Motor neuron (in vitro differentiated cells): Measurements from ENCODE around the gene TMEM138. TPM values are rescaled to one million over a fixed set of nuclear protein-coding genes. Genes with fewer than 3 reads are reported as not detected.

Source experiments
- ATAC-seq, 8 experiments: fragments of 200-7000 bp; cut with Tn5 transposase; replicated peaks in 6 of 8; 2 replicates each; pipeline ENCODE4 v1.8.0; 2021; ENCODE audit warnings: mild to moderate bottlenecking in 8 of 8, moderate library complexity in 8 of 8
- H3K27ac ChIP-seq, 2 donors: fragments of 250-450 bp; sonication (Bioruptor Pico); 2 replicates each; pipeline ENCODE4 v1.9.0; 2021; ENCODE audit warnings: antibody characterized with exemption in 2 of 2, mild to moderate bottlenecking in 2 of 2, moderate library complexity in 1 of 2
- H3K4me1 ChIP-seq, 2 donors: fragments of 250-450 bp; sonication (Bioruptor Pico); replicated peaks in 1 of 2; 2 replicates each; pipeline ENCODE4 v1.6.1; 2021; ENCODE audit warnings: antibody characterized with exemption in 2 of 2, mild to moderate bottlenecking in 2 of 2, moderate library complexity in 1 of 2
- H3K4me3 ChIP-seq, 5 donors: fragments of 250-450 bp; sonication (Bioruptor Pico); 2 replicates each; pipeline ENCODE4 v1.9.0; 2021; ENCODE audit warnings: antibody characterized with exemption in 5 of 5, mild to moderate bottlenecking in 5 of 5, moderate library complexity in 4 of 5
- WGBS, 10 experiments: fragments of 450-650 bp; shearing (Covaris generic); methylation state at CpG; one replicate each; pipeline ENCODE4 v1.0.0; 2022; 5-methylcytosine and 5-hydroxymethylcytosine counted together
- in situ Hi-C, 9 experiments: fragments of 400-800 bp; cut with MboI; loops; one replicate each; pipeline ENCODE4 v1.15.0; 2021; ENCODE audit warnings: low sequenced_read_pairs in 9 of 9, low pct_unique_long_range_greater_than_20kb in 2 of 9; ENCODE audit not compliant: unreplicated experiment in 9 of 9
- total RNA-seq, 8 experiments: library from RNA; unstranded; fragments of 300-600 nt; gene quantifications; 2 replicates each; pipeline versions ENCODE4 v1.2.3 to v1.2.4, GENCODE V29; 2022

TMEM138 gene
- total RNA-seq, 8 experiments from 2014 or later, result 22.6 to 61.6 (median 39.0) TPM

GRCh38 chr11:61357233-61357893 is 4.8 kb upstream of the TMEM138 start:
- in situ Hi-C loops, result no loop called here
- peaks cover 11 to 12% of the 10 kb centered on the region in 2 donors for H3K4me1 ChIP-seq
- no peak for ATAC-seq
- H3K27ac ChIP-seq, result no peak overlapping the region
- WGBS, 10 experiments, result 85 to 100% (median 91%) methylated on average over 1 to 7 of the region's 9 CpGs; no CpG with 5 or more reads in 2 of the 10 experiments
- H3K4me3 ChIP-seq, result no peak overlapping the region

GRCh38 chr11:61357894-61358239 is 4.3 kb upstream of the TMEM138 start:
- in situ Hi-C loops, result no loop called here
- Histone ChIP-seq H3K4me1 (peaks cover 11 to 12% of the 10 kb centered on the region in 2 donors), H3K27ac (no peak overlapping the region), H3K4me3 (no peak overlapping the region)
- ATAC-seq, result no peak
- 80 to 100% (median 95%) methylated on average over 1 to 6 of the region's 6 CpGs; no CpG with 5 or more reads in 2 of the 10 experiments for WGBS, 10 experiments

DNA sequence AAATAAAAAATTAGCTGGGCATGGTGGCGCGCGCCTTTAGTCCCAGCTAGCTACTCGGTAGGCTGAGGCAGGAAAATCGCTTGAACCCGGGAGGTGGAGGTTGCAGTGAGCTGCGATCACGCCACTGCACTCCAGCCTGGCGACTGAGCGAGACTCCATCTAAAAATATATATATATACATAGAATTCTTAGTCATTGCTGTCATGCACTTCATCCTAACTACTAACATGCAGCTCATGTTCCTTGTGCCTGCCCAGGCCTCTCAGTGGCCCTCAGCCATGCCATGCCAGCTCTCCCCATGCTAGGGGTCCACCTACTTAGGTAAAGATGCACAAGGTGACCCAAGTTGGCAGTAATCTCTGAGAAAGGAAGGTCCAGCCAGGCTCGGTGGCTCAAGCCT is 3.6 kb upstream of the TMEM138 start:
- WGBS, 10 experiments, result 60 to 100% (median 92%) methylated on average over 1 to 7 of the region's 11 CpGs; no CpG with 5 or more reads in 5 of the 10 experiments
- no peak for ATAC-seq
- in situ Hi-C loops, result no loop called here

GRCh38 chr11:61359516-61359915 is 2.7 kb upstream of the TMEM138 start:
- Histone ChIP-seq H3K4me3 (no peak overlapping the region), H3K27ac (no peak overlapping the region), H3K4me1 (peaks cover 14 to 18% of the 10 kb centered on the region in 2 donors)
- no peak for ATAC-seq
- in situ Hi-C loops, result no loop called here
- WGBS, 10 experiments, result 50 to 100% (median 92%) methylated on average over 1 to 5 of the region's 6 CpGs; no CpG with 5 or more reads in 3 of the 10 experiments

More for the DNA sequence above, 3.6 kb upstream of the TMEM138 start:
- Histone ChIP-seq H3K4me1 (peaks cover 13 to 18% of the 10 kb centered on the region in 2 donors), H3K4me3 (no peak overlapping the region), H3K27ac (no peak overlapping the region)

GRCh38 chr11:61361237-61361740 is 885 bp upstream of the TMEM138 start:
- Histone ChIP-seq H3K4me1 (peaks cover 14 to 18% of the 10 kb centered on the region in 2 donors), H3K4me3 (peak overlapping the region; percentile 52 to 94 (median 78)), H3K27ac (peak overlapping the region; percentile 100)
- no peak for ATAC-seq
- 0 to 20% (median 0%) methylated on average over 1 to 6 of the region's 22 CpGs; no CpG with 5 or more reads in 2 of the 10 experiments for WGBS, 10 experiments
- in situ Hi-C loops, result no loop called here

DNA sequence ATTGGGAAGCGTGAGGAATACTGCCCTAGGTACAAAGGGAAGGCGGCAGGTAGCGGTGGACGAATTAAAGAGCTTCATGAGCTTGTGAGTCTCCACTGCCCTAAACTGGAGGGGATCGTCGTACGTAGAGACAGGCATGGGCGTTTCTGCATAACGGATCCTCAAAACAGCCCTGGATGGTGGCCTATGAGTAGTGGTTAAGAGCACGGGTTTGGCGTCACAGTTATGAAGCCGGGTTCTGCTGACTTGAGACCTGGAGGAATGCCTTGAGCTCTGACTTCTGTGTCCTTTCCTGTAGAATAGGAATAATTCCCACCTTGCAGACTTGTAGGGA is 335 bp downstream of the TMEM138 start:
- peak overlapping the region; percentile 52 to 94 (median 78) for H3K4me3 ChIP-seq
- peaks cover 14 to 18% of the 10 kb centered on the region in 2 donors for H3K4me1 ChIP-seq
- ATAC-seq, result peak; percentile 0 to 63 (median 5)
- WGBS, 10 experiments, result 0 to 3% (median 0%) methylated on average over 3 to 10 of the region's 12 CpGs; no CpG with 5 or more reads in 4 of the 10 experiments
- in situ Hi-C loops, result no loop called here
- H3K27ac ChIP-seq, result peak overlapping the region; percentile 100

DNA sequence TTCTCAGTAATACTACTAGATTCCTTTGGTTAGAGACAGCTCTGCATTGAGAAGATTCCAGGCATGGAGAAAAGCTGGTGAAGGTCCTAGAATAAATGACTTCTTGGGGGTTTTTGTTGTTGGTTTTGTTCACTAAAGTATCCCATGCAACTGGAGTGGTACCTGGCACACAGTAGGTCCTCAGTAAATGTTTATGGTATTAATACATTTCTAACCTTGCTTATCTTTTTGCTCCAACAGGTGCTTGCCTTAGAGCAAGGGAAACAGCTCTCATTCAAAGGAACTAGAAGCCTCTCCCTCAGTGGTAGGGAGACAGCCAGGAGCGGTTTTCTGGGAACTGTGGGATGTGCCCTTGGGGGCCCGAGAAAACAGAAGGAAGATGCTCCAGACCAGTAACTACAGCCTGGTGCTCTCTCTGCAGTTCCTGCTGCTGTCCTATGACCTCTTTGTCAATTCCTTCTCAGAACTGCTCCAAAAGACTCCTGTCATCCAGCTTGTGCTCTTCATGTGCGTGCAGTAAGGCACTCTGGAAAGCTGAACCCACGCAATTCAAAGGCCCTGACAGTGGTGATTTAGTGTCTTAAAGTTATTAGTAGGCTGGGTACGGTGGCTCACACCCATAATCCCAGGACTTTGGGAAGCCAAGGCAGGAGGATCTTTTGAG is 2.0 kb downstream of the TMEM138 start:
- Histone ChIP-seq H3K4me3 (no peak overlapping the region), H3K27ac (no peak overlapping the region), H3K4me1 (peaks cover 14 to 18% of the 10 kb centered on the region in 2 donors)
- 50 to 100% (median 96%) methylated on average over 1 to 5 of the region's 5 CpGs; no CpG with 5 or more reads in 3 of the 10 experiments for WGBS, 10 experiments
- ATAC-seq, result no peak
- in situ Hi-C loops, result no loop called here

DNA sequence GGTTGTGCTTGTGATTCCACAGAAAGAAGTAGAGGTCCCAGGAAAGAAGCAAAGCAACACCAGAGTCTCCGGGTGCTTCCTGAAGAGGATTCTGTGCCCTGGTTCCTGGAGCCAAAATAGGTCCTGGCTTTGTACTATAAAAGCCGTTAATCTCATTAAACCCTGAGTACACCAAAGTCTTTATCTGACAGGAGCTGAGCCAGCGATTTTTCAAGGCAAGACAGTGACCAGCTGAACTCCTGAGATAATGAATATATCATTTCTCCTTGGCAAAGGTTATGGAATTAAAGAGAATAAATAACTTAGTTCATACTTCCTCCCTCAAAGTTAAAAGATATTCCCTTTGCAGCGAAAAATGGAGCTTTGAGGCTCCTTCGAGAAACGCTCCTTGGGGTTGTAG is 5.2 kb downstream of the TMEM138 start:
- H3K4me3 ChIP-seq, result no peak overlapping the region
- WGBS, 10 experiments, result 83 to 100% (median 93%) methylated on average over 1 to 6 of the region's 6 CpGs
- no peak for ATAC-seq
- in situ Hi-C loops, result no loop called here
- H3K27ac ChIP-seq, result no peak overlapping the region
- H3K4me1 ChIP-seq, result peaks cover 2 to 7% of the 10 kb centered on the region in 2 donors

GRCh38 chr11:61368646-61369045 is 6.5 kb downstream of the TMEM138 start:
- in situ Hi-C loops, result no loop called here
- Histone ChIP-seq H3K27ac (no peak overlapping the region), H3K4me3 (no peak overlapping the region), H3K4me1 (peaks cover 0 to under 1% of the 10 kb centered on the region in 2 donors)
- no peak for ATAC-seq
- 87 to 100% (median 100%) methylated on average over 1 to 5 of the region's 7 CpGs; no CpG with 5 or more reads in 2 of the 10 experiments for WGBS, 10 experiments

- Histone ChIP-seq H3K27ac (peak overlapping the region in 1 of 2 donors; percentile 41), H3K4me3 (no peak overlapping the region), H3K4me1 (no peaks in the 10 kb centered on the region)
- in situ Hi-C loops, result no loop called here
- ATAC-seq, result peak in 3 of 8 experiments; percentile 80 to 94 (median 83)
- WGBS, 10 experiments, result 61 to 100% (median 87%) methylated on average over 1 to 6 of the region's 9 CpGs; no CpG with 5 or more reads in 1 of the 10 experiments
Observed at GRCh38 chr11:61369372-61370348, 7.5 kb downstream of the TMEM138 start.

- in situ Hi-C loops, result no loop called here
- H3K4me1 ChIP-seq, result no peaks in the 10 kb centered on the region
- no peak overlapping the region for H3K27ac ChIP-seq
- WGBS, 10 experiments, result 60 to 100% (median 97%) methylated on average over 1 to 6 of the region's 8 CpGs; no CpG with 5 or more reads in 2 of the 10 experiments
- H3K4me3 ChIP-seq, result no peak overlapping the region
- peak in 3 of 8 experiments; percentile 18 to 37 (median 24) for ATAC-seq
Observed at GRCh38 chr11:61370349-61371005, 8.3 kb downstream of the TMEM138 start.

DNA sequence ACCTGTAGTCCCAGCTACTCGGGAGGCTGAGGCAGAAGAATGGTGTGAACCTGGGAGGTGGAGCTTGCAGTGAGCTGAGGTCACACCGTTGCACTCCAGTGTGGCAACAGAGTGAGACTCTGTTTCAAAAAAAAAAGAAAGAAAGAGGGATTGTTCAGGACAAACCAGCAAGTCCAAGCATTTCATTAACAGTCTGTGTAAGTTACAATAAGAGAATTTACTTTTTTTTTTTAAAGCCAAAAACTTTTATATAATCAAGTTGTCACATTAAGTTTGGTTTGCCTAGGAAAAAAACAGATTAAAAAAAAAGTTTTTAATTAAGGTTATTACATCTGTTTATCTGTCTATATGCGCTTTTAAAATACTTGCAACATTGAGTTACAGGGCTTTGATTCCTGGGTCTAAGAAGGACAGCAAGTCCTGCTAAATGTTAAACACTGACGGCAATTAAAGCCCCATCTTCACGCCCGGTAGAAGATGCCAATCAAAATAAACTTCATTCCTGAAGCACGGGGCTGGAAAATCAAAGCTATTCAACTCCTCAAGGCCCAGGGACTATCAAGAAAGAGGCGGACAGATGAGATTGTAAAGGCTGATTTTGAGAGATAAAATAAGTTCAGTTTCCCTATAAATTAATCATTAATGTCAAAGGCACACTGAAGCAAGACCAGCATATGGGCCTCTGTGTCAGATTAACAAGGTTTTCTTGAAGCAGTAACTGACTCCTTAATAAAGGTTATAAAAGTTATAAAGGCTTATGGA is 10.7 kb downstream of the TMEM138 start:
- Histone ChIP-seq H3K4me1 (no peaks in the 10 kb centered on the region), H3K27ac (no peak overlapping the region), H3K4me3 (no peak overlapping the region)
- WGBS, 10 experiments, result 81 to 100% (median 94%) methylated on average over 4 to 8 of the region's 8 CpGs
- in situ Hi-C loops, result no loop called here
- ATAC-seq, result no peak
